ENCODE measurements around the gene PKMYT1.
"Not testable (repeated sequence)": the region's sequence is repeated elsewhere in the genome, so short reads cannot be mapped to it uniquely, and the experiment has no call there.

PKMYT1 gene

DNA sequence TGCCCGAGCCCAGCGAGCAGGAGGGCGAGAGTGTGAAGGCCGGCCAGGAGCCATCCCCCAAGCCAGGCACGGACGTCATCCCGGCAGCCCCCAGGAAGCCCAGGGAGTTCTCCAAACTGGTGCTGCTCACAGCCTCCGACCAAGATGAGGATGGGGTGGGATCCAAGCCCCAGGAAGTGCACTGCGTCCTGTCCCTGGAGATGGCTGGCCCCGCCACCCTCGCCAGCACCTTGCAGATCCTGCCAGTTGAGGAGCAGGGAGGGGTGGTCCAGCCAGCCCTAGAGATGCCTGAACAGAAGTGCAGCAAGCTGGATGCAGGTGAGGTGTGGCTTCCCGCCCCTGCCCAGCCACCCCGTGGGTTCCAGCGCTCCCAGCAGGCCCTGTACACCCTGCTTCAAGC, 50.6 kb downstream of the PKMYT1 start:
- TF ChIP-seq, protein P1, sequence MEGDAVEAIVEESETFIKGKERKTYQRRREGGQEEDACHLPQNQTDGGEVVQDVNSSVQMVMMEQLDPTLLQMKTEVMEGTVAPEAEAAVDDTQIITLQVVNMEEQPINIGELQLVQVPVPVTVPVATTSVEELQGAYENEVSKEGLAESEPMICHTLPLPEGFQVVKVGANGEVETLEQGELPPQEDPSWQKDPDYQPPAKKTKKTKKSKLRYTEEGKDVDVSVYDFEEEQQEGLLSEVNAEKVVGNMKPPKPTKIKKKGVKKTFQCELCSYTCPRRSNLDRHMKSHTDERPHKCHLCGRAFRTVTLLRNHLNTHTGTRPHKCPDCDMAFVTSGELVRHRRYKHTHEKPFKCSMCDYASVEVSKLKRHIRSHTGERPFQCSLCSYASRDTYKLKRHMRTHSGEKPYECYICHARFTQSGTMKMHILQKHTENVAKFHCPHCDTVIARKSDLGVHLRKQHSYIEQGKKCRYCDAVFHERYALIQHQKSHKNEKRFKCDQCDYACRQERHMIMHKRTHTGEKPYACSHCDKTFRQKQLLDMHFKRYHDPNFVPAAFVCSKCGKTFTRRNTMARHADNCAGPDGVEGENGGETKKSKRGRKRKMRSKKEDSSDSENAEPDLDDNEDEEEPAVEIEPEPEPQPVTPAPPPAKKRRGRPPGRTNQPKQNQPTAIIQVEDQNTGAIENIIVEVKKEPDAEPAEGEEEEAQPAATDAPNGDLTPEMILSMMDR (conservative IDR thresholded peaks at IDR 0.05; ENCODE audit: low read depth, low read length), result no peak
- no peak overlapping the region for H3K4me3 ChIP-seq (ENCODE audit: low read length)
- no peak for DNase-seq (ENCODE audit: low read depth)

DNA sequence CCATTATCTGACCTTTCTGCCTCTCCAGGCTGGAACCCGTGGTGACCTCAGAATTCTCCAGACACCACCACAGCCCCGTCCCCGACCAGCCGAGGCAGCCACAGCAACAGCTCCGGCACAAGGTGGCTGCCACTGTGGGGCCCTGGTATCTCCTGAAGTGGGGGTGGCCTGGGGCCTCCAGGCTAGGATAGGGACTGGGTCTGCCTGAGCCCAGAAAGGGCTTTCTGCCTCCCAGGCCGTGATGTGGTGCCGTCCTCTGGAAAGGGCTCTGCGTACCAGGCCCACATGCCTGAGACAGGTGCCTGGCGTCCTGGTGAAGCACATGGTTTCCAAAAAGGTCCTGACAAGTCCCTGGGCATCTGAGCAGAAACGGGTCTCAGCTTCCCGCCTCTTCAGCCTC, 51.5 kb downstream of the PKMYT1 start:
- TF ChIP-seq, protein P1 (conservative IDR thresholded peaks at IDR 0.05; ENCODE audit: low read depth, low read length), result no peak
- H3K4me3 ChIP-seq (ENCODE audit: low read length), result no peak overlapping the region
- DNase-seq (ENCODE audit: low read depth), result no peak

DNA sequence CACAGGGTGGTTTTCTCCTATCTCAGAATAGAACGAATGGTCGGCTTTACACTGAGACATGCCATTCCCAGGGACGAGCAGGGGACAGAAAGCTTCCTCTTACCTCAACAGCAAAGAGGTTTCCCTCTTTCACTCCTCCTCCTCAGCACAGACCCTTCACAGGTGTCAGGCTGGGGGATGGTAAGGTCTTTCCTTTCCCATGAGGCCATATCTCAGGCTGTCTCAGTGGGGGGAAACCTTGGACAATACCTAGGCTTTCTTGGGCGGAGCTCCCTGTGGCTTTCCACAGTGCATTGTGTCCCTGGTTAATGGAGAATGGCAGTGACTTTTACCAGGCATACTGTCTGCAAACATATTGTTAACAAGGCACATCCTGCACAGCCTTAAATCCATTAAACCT, 52.1 kb downstream of the PKMYT1 start:
- H3K4me3 ChIP-seq (ENCODE audit: low read length); DNase-seq (ENCODE audit: low read depth): not testable (repeated sequence)

DNA sequence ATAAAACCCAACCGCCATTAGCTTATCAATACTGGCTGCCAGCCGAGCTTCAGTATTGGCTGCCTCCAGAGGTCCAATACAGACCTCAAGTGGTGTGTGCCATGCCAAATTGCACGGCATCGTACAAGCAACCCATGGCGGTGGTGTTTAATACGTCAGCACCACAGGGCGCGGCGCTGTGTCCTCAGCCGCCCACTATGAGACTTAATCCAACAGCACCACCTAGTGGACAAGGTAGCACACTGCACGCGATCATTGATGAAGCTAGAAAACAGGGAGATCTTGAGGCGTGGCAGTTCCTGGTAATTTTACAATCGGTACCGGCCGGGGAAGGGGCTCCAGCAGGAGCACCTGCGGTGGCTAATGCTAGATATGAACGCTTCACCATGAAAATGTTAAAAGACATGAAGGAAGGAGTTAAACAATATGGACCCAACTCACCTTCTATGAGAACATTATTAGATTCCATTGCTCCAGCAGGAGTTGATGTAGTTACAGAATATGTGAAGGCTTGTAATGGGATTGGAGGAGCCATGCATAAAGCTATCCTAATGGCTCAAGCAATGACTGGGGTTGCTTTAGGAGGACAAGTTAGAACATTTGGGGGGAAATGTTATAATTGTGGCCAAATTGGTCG, 53.1 kb downstream of the PKMYT1 start:
- H3K4me3 ChIP-seq (ENCODE audit: low read length), result no peak overlapping the region
- peak; percentile 48 for DNase-seq (ENCODE audit: low read depth)
- TF ChIP-seq, protein P1 (conservative IDR thresholded peaks at IDR 0.05; ENCODE audit: low read depth, low read length), result peak; percentile 91

DNA sequence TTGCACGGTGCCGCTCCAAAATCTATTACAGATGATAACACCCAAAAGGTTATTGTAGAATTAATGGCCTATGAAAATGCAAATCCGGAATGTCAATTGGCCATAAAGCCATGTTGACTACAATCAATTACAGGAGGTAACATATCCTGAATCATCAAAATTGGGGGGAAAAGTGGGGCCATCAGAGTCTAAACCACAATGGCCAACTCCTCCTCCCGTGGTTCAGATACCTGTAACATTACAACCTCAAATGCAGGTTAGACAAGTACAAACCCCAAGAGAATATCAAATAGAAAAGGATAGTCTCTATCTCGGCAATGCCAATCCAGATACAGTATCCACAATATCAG, 53.6 kb downstream of the PKMYT1 start:
- no peak for DNase-seq (ENCODE audit: low read depth)
- no peak overlapping the region for H3K4me3 ChIP-seq (ENCODE audit: low read length)
- TF ChIP-seq, protein P1 (conservative IDR thresholded peaks at IDR 0.05; ENCODE audit: low read depth, low read length), result no peak

DNA sequence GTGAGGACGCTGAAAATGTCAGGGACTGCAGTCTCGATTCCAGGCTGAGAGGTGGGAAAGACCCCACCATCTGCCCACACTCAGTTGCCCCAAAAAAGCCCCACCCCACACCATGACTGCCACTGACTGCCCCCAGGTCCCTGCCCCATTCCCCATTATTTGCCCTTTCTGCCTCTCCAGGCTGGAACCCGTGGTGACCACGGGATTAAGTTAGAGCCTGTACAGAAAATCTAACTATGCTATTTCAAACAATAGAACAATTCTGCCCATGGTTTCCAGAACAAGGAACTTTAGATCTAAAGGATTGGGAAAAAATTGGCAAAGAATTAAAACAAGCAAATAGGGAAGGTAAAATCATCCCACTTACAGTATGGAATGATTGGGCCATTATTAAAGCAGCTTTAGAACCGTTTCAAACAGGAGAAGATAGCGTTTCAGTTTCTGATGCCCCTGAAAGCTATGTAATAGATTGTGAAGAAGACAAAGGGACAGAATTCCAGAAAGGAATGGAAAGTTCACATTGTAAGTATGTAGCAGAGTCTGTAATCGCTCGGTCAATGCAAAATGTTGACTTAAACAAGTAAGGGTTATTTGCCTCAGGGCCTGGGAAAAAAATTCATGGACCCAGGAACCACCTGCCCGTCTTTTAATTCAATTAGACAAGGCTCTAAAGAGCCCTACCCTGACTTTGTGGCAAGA, 54.1 kb downstream of the PKMYT1 start:
- TF ChIP-seq, protein P1 (conservative IDR thresholded peaks at IDR 0.05; ENCODE audit: low read depth, low read length), result no peak
- no peak for DNase-seq (ENCODE audit: low read depth)
- peak overlapping the region; percentile 14 for H3K4me3 ChIP-seq (ENCODE audit: low read length)

DNA sequence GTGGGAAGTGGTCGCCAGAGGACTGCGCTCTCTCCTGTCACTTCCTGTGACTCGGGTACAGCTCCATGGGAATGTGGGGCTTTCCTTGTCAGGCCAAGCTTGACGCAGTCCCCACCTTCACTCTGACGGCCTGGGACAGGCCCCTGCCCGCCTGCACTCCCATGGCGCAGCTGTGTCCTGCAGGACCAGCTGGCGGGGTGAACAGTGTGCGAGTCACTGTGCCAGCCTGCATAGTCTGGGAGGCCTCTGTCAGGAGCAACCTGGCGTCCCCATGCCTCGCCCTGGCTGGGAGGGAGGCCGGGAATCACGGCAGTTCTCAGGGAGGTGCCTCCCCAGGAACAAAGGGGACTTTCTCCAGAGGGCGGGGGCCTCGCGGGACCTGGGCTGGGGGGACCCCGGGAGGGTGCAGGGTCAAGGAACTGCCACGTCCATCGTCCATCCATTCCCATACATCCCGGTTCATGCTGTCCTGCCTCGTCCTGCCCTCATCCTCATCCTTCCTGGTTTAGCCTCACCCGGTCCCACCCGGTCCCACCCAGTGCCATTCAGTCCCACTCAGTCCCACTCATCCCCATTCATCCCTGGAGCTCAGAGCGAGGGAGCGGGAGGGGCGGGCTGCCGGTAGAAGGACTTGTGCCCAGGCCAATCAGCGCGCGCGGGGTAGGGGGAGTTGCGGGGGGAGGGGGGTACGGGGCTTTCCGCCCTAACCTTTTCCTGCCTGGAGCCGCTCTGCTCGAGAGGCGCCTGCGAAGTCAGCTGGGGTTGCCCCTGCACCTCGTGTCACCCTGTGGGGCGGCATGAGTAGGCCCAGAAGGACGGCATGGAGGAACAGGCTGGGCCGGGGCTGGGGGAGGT, 55.1 kb downstream of the PKMYT1 start:
- no peak for DNase-seq (ENCODE audit: low read depth)
- TF ChIP-seq, protein P1 (conservative IDR thresholded peaks at IDR 0.05; ENCODE audit: low read depth, low read length), result no peak
- H3K4me3 ChIP-seq (ENCODE audit: low read length), result peak overlapping the region; percentile 14

Data from retinal pigment epithelial cell (primary cell).